Activated CD4-positive, alpha-beta T cell treated with anti-CD3 and anti-CD28 coated beads, Interleukin-2, amount 50 U/mL, for 24 hours (primary cell): ENCODE data around the gene BDH1.

Experiments
- DNase-seq, 2 donors: peaks; one replicate each; pipeline ENCODE4 v3.0.0-alpha.2; 2020; ENCODE audit warnings: low read depth in 1 of 2, low spot score in 1 of 2

BDH1 gene

GRCh38 chr3:197507541-197507940 lies 48.2 kb downstream of the BDH1 start:
- no peak for DNase-seq

- DNase-seq, result no peak
Measured at GRCh38 chr3:197507081-197507480, 48.7 kb downstream of the BDH1 start.

- no peak for DNase-seq
Measured at GRCh38 chr3:197505796-197506548, 49.8 kb downstream of the BDH1 start.

GRCh38 chr3:197504641-197505121 lies 51.1 kb downstream of the BDH1 start:
- DNase-seq, result no peak

- DNase-seq, result no peak
Measured at GRCh38 chr3:197504229-197504628, 51.5 kb downstream of the BDH1 start.

GRCh38 chr3:197503652-197504051 lies 52.1 kb downstream of the BDH1 start:
- DNase-seq, result no peak

- DNase-seq, result peak in 1 of 2 donors; percentile 34
Measured at GRCh38 chr3:197501879-197502620, 53.7 kb downstream of the BDH1 start.

GRCh38 chr3:197501496-197501878 lies 54.3 kb downstream of the BDH1 start:
- DNase-seq, result no peak

GRCh38 chr3:197500812-197501211 lies 55.0 kb downstream of the BDH1 start:
- DNase-seq, result no peak

GRCh38 chr3:197499427-197499826 lies 56.3 kb downstream of the BDH1 start:
- no peak for DNase-seq

- no peak for DNase-seq
Measured at GRCh38 chr3:197498499-197499241, 57.1 kb downstream of the BDH1 start.

GRCh38 chr3:197496746-197497125 lies 59.0 kb downstream of the BDH1 start:
- DNase-seq, result no peak

GRCh38 chr3:197495999-197496745 lies 59.6 kb downstream of the BDH1 start:
- no peak for DNase-seq

GRCh38 chr3:197495499-197495898 lies 60.3 kb downstream of the BDH1 start:
- DNase-seq, result no peak

GRCh38 chr3:197495059-197495455 lies 60.7 kb downstream of the BDH1 start:
- DNase-seq, result no peak

- no peak for DNase-seq
Measured at GRCh38 chr3:197494366-197495058, 61.3 kb downstream of the BDH1 start.

GRCh38 chr3:197493049-197493448 lies 62.7 kb downstream of the BDH1 start:
- DNase-seq, result no peak

- no peak for DNase-seq
Measured at GRCh38 chr3:197491923-197492664, 63.7 kb downstream of the BDH1 start.

- DNase-seq, result no peak
Measured at GRCh38 chr3:197491478-197491877, 64.3 kb downstream of the BDH1 start.
